Measurements from ENCODE around the gene C6orf132. TPM values are rescaled to one million over a fixed set of nuclear protein-coding genes. Genes with fewer than 3 reads are reported as not detected.

Gene C6orf132
- total and polyA plus RNA-seq, 7 donors, result 0.08 to 0.34 (median 0.13) TPM

GRCh38 chr6:42123379-42124103 lies 18.9 kb downstream of the C6orf132 start:
- H3K36me3 ChIP-seq (ENCODE audit: insufficient read depth in 1 of 2, low read depth in 1 of 2), result no peaks in the 10 kb centered on the region

GRCh38 chr6:42120895-42121865 lies 21.2 kb downstream of the C6orf132 start:
- H3K4me1 ChIP-seq, result peaks cover 12% of the 10 kb centered on the region
- 83 to 90% (median 90%) methylated on average over 8 of the region's 8 CpGs for WGBS, 3 donors
- intact Hi-C loops (cut with DNase I), result no loop called here
- DNase-seq (no peak), ATAC-seq (no peak)
- no peaks in the 10 kb centered on the region for H3K27me3 ChIP-seq (ENCODE audit: insufficient read depth in 3 of 3, low read length in 2 of 3)
- no peak for TF ChIP-seq CTCF (IDR thresholded peaks at IDR 0.05)
- no peaks in the 10 kb centered on the region for H3K36me3 ChIP-seq (ENCODE audit: insufficient read depth in 1 of 2, low read depth in 1 of 2)
- H3K27ac ChIP-seq, result no peak overlapping the region
- H3K4me3 ChIP-seq, result no peak overlapping the region
- no peaks in the 10 kb centered on the region for H3K9me3 ChIP-seq

More at GRCh38 chr6:42123379-42124103, 18.9 kb downstream of the C6orf132 start:
- Histone ChIP-seq H3K27ac (no peak overlapping the region), H3K27me3 (ENCODE audit: insufficient read depth in 3 of 3, low read length in 2 of 3) (no peaks in the 10 kb centered on the region), H3K4me3 (no peak overlapping the region), H3K4me1 (peaks cover 4% of the 10 kb centered on the region), H3K9me3 (no peaks in the 10 kb centered on the region)
- intact Hi-C loops (cut with DNase I), result no loop called here
- 64 to 70% (median 70%) methylated on average over 11 of the region's 11 CpGs for WGBS, 3 donors
- DNase-seq, result peak in 1 of 2 donors; percentile 51
- no peak for ATAC-seq
- no peak for TF ChIP-seq CTCF (IDR thresholded peaks at IDR 0.05)

GRCh38 chr6:42118162-42119001 lies 24.0 kb downstream of the C6orf132 start:
- Histone ChIP-seq H3K9me3 (no peaks in the 10 kb centered on the region), H3K4me3 (no peak overlapping the region), H3K36me3 (ENCODE audit: insufficient read depth in 1 of 2, low read depth in 1 of 2) (no peaks in the 10 kb centered on the region), H3K27ac (peak overlapping the region; percentile 73), H3K4me1 (peaks cover 12% of the 10 kb centered on the region), H3K27me3 (ENCODE audit: insufficient read depth in 3 of 3, low read length in 2 of 3) (no peaks in the 10 kb centered on the region)
- intact Hi-C loops (cut with DNase I), result no loop called here
- peak; percentile 83 to 94 (median 90) for ATAC-seq
- WGBS, 3 donors, result 23 to 34% (median 25%) methylated on average over 9 to 10 of the region's 10 CpGs
- DNase-seq, result peak; percentile 50 to 74
- no peak for TF ChIP-seq CTCF (IDR thresholded peaks at IDR 0.05)

GRCh38 chr6:42117843-42118161 lies 24.6 kb downstream of the C6orf132 start:
- no peak overlapping the region for H3K4me3 ChIP-seq
- no peak for ATAC-seq
- TF ChIP-seq CTCF (IDR thresholded peaks at IDR 0.05), result no peak
- no peaks in the 10 kb centered on the region for H3K27me3 ChIP-seq (ENCODE audit: insufficient read depth in 3 of 3, low read length in 2 of 3)
- no peaks in the 10 kb centered on the region for H3K9me3 ChIP-seq
- intact Hi-C loops (cut with DNase I), result no loop called here
- H3K4me1 ChIP-seq, result peaks cover 12% of the 10 kb centered on the region
- peak overlapping the region; percentile 73 for H3K27ac ChIP-seq
- H3K36me3 ChIP-seq (ENCODE audit: insufficient read depth in 1 of 2, low read depth in 1 of 2), result no peaks in the 10 kb centered on the region
- DNase-seq, result no peak
- WGBS, 3 donors, result 49 to 67% (median 61%) methylated on average over 3 of the region's 3 CpGs

Measured in psoas muscle (tissue), 8 donors.